Kidney capillary endothelial cell (primary cell): Measurements from ENCODE around the gene HNRNPUL2.

ENCODE experiments used
- DNase-seq: peaks from one replicate; pipeline ENCODE4 v3.0.0-alpha.2; 2018; ENCODE audit warnings: low spot score

The HNRNPUL2 gene

DNA sequence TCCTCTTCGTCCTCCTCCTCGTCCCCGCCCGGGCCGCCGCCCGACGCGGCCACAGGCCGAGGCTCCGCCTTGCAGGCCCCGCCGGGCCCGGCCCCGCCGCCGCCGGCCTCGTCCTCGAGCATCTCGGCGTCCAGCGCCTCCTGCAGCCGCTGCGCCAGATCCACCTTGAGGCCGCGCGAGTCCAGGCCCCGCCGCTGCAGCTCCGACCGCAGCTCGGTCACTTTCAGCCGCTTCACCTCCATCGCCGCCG is 417 bp downstream of the HNRNPUL2 start:
- DNase-seq: no peak

DNA sequence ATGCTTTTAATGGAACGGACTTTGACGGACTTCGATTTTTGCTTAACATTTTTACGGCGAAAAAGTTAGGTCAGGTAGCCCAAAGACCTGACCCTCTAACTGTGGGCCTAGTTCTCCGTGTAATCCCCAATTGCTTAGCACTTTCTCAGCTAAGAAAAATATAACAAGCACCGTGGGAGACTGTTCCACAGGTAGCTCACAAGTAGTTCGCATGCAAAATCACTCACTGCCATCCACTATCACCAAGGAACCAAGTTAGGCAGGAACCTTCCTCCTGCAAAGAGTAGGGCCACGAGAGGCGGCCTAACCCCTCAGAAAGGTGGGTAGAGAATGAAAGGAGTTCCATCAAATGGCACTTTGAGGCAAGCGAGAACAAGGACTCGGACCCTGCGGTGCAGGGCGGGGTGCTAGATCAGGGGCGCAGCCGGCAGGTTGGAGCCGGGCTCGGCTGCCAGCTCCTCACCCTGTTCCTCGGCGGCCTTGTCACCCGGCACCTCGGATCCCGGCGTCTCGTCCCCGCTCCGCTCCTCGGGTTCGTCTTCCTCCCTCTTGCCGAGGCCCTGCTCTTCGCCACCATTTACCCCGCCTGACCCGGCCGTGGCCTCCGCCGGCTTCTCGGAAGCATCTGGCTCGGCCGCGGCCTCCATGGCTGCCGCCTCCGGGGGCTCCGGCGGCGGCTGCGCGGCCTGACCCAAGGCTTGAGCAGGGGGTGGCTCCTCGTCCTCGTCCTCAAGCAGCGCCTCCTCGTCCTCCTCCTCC is 922 bp downstream of the HNRNPUL2 start:
- DNase-seq: no peak

DNA sequence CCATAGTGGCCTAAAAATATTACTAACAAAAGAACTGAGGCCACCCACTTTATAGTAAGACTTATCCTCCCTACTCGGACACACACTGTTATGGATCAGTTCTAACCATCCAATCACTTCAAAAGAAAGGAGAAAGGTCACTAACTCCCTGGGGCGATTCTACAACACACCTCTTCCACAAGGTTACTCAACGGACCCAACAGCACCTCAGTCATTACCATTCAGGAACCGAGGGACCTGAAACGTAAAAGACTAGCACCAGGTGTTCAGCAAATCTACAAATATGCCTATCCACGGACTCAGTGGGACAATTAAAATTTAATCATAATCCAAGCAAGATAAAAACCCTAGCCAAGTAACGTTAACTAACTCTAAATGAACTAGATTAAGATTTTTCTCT is 1.6 kb downstream of the HNRNPUL2 start:
- no peak for DNase-seq

DNA sequence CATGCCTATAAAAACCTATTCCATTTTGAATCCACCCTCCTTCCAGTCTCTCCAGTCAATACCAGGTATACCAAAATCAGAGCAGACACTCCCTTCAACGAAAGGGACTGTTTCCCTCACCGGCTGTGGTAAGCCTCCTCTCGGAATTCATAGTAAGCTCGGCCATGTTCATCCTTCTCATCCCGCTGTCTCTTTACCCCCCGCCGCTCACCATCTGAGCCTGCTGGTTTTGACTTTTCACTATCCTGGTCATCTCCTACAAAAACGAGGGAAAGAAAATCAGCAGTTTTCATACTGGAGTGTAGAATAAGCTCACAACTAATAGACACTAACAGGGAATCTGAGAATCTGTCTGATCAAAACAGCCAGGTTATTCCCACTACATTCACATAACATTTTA is 3.1 kb downstream of the HNRNPUL2 start:
- DNase-seq: no peak

DNA sequence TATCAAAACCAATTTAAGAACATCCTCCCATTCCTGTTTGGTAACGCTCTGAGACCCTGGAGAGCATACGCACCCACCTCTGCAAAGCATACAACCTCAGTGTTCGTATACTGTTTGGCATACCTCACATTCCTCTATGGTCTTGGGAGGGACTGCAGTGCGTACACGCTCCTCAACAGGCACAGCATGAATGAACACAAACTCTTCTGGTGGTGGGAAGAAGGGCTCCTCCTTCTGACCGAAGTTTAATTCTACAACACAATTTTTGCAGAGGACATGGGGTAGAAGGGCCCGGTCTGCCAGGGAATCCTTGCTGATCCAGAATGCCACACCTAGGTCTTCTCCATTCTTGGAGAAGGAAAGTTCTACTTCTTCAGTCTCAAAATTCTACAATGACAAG is 5.3 kb downstream of the HNRNPUL2 start:
- no peak for DNase-seq

DNA sequence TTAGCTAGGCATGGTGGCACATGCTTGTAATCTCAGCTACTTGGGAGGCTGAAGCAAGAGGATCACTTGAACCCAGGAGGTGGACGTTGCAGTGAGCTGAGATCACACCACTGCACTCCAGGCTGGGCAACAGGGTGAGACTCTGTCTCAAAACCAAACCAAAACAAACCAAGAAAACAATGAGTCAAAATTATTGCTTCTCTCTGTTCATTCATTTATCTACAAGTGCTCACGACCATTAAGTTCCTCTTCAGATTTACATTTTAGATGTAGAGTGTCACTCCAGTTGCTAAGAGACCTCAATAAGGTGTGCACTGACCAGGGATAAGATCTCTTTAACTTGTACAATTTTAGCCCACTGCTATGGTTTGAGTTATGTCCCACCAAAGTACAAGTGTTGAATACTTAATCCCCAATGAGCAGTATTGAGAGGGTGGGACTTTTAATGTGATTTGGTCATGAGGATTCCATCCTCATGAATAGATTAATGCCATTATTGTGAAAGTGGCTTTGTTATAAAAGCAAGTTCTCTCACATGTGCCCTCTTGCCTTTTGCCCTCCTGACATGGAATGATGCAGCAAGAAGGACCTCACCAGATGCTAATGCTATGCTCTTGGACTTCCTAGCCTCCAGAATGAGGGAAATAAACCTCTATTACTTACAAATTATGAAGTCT is 7.8 kb downstream of the HNRNPUL2 start:
- DNase-seq: no peak

DNA sequence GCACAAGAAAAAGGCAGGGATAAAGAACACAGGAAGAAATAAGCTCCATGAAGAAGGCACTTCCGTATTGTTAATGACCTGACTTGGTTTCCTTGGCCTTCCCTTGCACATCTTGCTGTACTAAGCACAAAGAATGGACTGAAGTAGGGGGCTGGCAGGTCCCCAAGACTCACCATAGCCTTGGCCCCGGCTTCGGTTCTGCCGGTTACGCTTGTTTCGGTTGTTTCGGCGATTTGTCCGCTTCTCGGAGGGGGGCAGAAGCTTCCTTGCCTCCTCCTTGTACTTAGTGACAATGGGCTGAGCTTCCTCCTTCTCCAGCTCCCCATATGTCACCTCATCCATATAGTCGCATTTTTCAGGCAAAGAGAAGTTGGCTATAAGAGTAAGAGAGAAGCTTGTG is 10.4 kb downstream of the HNRNPUL2 start:
- no peak for DNase-seq

DNA sequence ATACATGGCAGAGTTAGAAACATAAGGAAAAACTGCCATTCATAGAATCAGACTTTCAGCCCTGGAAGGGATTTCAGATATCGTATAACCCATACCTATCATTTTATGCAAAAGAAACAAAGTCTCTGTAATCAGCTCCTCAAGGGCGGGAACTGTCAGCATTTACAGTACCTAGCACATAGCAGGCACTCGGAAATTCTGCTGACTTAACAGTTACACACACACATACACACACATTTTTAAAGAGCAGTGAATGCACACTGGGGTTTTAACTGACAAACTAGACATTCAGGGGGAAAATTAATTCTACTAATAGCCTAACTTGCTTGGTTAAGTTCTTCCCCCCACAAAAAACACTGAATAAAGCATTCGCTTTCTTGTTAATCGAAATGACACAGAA is 11.1 kb downstream of the HNRNPUL2 start:
- no peak for DNase-seq

DNA sequence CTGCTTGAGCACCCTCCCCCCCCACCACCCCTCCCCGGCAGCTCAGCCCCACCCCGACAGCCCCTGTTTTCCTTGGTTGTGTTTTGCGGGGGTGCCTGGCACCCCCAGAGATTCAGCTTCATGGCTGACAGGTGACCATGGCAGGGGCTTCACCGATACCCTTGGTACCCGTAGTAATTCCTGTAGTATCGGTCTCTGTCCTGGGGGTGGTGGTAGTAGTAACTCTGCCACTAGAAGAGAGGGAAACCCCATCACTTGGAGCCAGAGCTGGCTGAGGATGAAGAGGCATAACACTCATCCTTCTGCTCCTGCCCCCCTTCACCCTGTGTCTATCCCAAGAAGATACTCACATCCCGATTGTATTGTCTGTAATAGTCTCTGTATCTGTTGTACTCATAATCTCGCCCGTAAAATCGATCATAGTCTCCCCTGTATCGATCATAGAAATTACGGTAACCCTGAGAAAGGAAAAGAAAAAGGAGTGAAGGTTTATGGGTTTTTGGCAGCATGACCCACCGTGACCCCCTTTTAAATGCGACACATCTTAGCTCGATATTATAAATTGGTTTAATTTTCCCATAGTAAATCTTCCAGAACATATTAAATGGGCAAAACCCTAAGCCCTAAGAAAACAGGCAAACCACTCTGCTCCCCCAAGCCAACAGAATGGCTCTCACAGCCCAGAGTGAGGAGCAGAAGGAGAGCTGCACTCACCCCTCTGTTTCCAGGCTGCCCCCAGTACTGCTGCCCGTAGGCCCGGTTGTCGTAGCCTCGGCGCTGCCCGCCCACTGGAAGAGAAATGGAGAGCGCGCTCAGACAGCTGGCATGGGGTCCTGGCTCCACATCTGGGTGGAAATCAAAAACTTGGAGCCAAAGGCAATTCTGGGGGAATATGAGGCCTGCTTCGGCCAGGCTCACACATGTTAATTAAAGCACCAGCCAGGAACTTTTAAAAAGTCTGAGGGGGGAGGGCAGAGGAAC is 11.8 kb downstream of the HNRNPUL2 start:
- DNase-seq: no peak

DNA sequence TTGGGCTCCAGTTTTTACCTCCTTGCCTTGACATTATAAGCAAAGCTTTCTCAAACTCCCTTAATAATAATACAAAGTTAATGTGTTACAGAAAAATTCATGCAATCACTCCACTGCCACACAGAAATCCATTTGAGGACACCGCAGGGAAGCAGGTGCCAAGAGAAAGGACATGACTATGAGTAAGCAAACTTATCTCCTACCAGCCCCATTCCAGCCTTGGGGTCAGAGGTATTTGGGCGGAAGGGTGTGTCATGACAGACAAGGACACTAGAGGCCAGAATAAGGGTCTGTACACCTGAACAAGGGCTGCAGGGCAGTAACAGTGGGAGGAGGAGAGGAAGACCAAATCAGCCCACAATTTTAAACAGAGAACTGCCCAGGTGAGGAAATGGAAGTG is 13.9 kb downstream of the HNRNPUL2 start:
- no peak for DNase-seq

DNA sequence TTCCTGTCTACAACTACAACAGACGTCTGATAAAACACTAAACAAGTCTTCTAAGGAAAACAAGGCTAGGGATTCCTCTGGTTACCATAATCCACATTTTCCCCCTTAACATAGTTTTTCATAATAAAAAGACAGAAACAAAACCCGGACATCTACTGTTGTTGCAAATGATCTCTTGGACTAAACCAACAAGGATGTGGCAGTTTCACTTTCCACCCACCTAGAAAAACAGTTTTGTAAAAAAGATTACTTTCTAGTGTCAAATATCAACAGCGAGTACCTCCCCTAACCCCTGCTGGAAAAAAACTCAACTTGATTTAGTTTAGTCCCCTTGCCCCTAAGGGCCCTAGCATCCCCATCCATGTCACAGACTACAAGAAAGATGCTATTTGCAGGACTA is 14.4 kb downstream of the HNRNPUL2 start:
- DNase-seq: no peak

DNA sequence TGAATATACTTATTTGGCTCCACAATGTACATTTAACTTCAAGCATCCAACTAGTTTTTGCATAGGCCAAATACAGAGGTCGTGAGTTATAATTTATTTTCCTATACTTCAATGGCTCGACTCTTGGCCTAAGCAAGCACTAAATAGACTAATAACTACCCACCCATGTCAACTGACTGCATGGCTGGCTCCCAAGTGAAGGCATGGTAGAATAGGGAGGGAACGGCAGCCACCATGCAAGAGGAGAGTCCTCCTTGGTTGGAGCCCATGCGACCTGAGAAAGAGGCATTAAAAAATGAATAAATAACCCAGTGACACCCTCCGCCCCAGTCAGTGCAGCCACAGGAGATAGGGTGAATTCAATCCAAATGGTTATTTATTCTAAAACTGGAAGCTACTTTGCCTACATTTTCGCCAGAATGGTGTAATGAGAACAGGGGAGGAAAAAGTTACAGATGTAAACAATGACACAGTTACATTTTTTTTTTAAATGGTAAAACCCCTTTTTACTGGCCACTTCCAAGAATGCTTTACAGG is 14.9 kb downstream of the HNRNPUL2 start:
- DNase-seq: no peak

DNA sequence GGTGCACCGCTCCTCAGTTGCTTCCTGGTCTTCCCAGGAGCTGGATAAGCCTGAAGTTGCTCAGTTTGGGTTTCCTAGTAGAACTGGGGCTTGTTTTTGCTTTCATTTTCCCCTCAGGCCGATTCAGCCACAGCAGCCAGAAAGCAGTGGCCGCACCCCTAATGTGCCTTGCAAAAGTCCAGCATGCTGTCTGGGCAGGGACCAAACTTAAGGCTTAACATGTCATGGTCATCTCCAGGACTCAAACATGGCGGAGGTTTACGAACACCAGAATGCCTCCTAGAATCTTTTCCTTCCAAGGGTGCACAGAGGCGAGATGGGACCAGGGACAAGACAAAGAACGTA is 17.3 kb downstream of the HNRNPUL2 start:
- no peak for DNase-seq

DNA sequence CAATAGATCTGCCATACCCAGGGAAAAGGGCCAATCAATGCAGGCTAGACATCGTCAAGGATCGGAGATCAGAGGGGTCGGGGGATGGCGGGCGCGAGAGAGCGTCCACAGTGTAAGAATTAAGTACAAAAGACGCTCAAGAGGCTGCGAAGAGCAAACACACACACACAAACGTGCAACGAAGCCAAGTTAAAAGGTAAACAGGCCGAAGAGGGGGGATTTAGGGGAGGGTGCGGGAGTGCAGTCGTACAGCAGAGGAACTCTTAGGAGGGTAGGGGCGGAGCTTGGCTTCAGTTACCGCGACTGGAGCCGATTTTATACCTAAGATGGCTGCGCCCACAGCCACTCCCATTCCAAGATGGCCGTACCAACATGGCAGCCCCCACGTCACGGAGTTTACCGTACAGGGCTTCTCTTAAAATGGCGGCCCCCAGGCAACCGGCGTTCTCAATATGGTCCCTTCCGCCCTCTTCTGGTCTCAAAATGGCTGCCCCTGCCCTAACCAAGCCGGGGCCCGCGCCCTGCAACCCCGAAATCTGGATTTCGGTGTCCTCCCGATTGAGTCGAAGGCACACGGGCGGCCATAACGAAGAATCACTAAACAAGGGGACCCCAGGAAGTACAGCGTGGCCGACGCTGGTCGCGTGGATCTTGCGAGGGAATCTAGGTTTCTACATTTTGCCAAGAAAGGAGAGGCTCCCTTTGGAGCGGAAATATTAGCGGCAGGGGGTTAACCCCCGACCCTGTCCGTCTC is 17.8 kb downstream of the HNRNPUL2 start:
- peak; percentile 96 for DNase-seq

DNA sequence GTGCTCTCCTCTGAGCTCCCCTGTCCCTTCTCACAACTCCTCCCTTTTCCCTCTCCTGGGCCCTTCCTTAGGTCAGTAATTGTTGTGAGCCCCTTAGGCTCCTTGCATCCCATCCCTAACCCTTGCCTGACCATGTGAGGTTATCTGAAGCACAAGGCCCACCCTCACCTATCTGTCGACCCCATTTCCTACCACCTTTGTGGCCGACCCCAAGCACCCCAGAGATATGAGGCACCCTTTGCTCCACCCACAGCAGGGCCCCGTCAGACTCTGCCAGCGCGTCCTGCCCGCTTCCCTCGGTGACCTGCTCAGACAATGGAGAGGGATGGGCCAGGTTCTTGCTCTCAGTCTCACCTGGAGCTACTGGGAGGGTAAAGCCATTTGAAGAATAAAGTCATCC is 18.5 kb downstream of the HNRNPUL2 start:
- no peak for DNase-seq

DNA sequence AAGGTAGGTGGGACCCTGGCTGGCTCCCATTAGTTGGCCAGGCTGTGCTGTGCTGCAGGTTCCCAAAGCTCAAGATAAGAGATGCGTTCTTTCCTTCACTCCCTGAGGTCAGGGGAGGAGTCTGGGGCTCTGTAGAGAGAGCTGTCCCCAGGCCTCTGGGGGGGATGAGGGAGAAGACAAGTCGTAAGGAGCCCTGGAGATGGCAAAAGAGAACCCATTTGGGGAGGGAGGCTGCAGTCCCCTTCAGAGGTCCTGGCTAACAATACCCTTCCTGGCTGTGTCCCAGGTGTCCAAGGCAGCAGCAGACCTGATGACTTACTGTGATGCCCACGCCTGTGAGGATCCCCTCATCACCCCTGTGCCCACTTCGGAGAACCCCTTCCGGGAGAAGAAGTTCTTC is 18.9 kb downstream of the HNRNPUL2 start:
- DNase-seq: no peak

DNA sequence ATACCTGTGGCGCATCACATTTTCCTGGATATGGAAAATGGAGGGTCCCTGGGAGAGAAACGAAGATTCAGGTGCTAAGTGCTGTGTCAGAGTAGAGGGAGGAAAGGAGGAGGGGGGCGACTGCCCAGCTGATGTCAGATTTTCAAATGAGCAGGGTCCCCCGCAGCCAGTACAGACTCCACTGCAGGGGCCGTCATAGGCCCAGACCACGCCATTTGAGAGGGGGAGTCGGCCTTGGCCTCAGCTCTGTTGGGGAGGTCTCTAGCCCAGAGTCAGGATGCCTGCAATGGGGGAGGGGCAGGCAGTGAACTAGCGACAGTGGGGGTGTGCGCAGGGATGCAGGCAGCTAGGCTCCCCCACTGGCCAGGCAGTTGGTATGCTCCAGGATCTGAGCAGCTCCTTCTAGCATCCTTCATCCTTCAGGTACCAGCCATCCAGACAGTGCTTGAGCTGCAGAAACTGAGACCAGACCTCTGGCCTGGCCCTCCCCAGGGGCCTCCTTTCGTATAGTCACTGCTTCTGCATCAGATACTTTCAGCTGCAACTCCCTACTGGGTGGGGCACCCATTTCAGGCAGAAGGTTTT is 19.9 kb downstream of the HNRNPUL2 start, which contains the start of the genes BSCL2 and GNG3:
TSS of gene BSCL2 (minus strand) at position 148 of the 585 bp plus-strand sequence. CDS start 229 bp downstream, outside the sequence.
TSS of gene GNG3 (plus strand) at position 400 of the 585 bp plus-strand sequence. CDS start 620 bp downstream, outside the sequence.
- DNase-seq: no peak

DNA sequence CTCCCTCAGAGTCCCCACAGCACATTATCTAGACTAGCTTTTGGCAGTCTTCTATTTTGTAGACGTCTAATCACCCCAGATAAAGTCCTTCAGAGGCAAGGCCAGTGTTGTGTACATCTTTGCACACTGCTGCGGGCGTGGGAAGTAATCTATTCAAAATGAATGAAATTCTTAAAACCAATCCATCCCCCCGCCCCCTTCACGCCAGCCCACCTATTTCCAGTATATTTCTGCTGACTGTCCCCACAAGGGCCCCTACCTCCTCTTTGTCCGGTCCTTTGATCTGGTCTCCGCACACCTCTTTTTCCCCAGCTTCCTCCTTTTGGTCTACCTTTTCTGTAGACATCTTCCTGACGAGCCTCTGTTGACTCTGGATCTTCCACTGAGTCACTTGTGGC is 20.4 kb downstream of the HNRNPUL2 start:
- no peak for DNase-seq

DNA sequence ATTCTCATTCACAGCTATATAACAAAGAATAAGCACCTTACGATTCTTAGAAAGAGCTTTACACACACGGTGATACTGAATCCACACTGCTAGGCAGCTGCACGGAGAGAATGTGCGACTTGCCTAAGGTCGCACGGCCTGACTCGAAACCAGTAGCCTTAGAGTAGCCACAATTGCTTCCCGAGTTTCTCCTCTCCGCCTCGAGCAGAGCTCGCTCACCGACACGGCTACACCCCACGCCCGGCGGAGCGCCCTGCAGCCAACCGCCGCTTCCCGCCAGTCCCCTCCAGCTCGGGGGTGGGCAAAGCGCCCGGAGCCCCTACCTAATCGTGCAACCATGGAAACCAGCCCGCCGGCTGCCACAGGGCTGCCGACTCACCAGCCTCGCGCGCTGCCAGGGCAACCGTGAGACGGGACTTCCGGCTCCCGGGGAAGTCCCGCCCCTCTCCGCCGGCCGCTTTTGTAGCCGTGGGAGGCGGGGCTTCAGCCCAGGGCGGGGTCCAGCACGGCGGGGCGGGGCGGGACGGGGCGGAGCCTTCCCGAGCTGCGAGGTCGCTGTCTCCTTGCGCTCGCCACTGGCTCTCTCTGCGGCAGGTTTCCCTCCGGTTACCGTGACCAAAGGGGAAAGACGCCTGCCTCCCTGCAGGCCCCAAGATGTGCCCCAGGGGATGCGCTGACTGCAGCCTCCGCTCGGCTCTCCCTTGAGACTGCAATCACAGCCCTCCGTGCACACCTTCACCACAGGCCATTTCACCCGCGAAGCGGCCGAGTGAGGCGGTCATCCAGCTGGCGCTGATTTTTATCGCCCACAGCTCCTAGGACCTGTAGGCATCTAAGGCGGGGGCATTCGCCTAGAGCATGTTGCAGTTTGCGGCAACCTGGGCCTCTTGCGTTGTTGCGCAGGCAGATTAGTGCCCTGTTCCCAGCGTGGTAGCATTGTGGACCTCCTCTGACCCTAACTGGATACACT is 21.1 kb downstream of the HNRNPUL2 start:
- DNase-seq: peak; percentile 91

DNA sequence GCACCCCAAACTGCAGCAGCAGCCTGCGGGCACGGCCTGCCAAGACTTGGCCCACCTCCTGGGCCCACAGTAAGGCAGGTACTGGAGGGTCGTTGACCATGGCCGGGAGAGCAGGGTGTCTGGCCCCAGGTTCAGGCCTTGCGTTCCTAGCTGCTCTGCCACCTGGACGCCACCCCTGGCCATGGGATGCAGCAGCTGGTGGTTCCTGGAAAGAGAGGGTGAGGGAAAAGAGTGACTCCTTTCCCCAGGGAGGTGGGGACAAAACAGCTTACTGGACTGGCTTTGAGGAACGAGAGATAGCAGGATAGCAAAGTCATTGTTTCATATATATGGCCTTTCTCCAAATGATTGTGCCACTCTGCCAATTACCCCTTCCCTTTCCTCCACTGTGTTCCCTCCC is 21.8 kb downstream of the HNRNPUL2 start:
- no peak for DNase-seq
